HCT116 (cell line): ENCODE results near the gene GSG1L. TPM values are rescaled to one million over a fixed set of nuclear protein-coding genes. Genes with fewer than 3 reads are reported as not detected.
A peak's percentile ranks its signal among the peaks of the same experiment; 100 is the strongest.

ENCODE experiments used
- ATAC-seq: fragments of 200-7000 bp; cut with Tn5 transposase; 2 replicates; pipeline ENCODE4 v1.9.1; 2020; ENCODE audit warnings: mild to moderate bottlenecking, moderate library complexity
- BruUV-seq: library from RNA; stranded (reverse); fragments of 400-500 nt; replicated peaks from 2 replicates; lab custom pipeline; 2021; lab: Mats Ljungman, UMichigan
- CTCF ChIA-PET: fragments of 300-600 bp; sonication (Branson Sonifier 250); formaldehyde crosslinking; loops from one replicate; lab custom pipeline; 2021; ENCODE audit warnings: antibody characterized with exemption; lab: Charles Lee
- POLR2A ChIA-PET: fragments of 300-600, 350-600 bp; sonication (Branson Sonifier 250); formaldehyde crosslinking; loops from one replicate; lab custom pipeline; 2021; ENCODE audit warnings: antibody characterized with exemption; lab: Charles Lee
- RAD21 ChIA-PET, 2 experiments: fragments of 300-600 bp; sonication (Branson Sonifier 250); formaldehyde crosslinking; loops; one replicate each; lab custom pipeline; 2023; ENCODE audit warnings: low total read pairs in 2 of 2; ENCODE audit not compliant: uncharacterized antibody in 2 of 2, unreplicated experiment in 2 of 2, low non-redundant PET in 1 of 2; lab: Charles Lee
- DNase-seq: peaks from one replicate; pipeline ENCODE4 v3.0.0-alpha.2; 2010; ENCODE audit warnings: low read depth, low spot score
- H2AFZ ChIP-seq: fragments of 200-600 bp; shearing (Covaris generic), sonication (generic); 2 replicates; pipeline ENCODE4 v1.6.1; 2017; ENCODE audit warnings: low read depth, mixed run types, mixed read lengths, antibody characterized with exemption, low read length; ENCODE audit not compliant: poor library complexity, severe bottlenecking
- H3K27ac ChIP-seq: 2 replicates; pipeline ENCODE4 v1.5.1; 2012; ENCODE audit warnings: low read depth, low read length
- H3K27me3 ChIP-seq: fragments of 200-600 bp; sonication (generic); 2 replicates; pipeline ENCODE4 v1.6.1; 2016; ENCODE audit warnings: mixed run types, low read length, mixed read lengths; ENCODE audit not compliant: insufficient read depth
- H3K36me3 ChIP-seq, 2 experiments: fragments of 200-500 bp in 1 of 2; fragments of 200-600 bp in 1 of 2; sonication (Bioruptor generic) in 1 of 2; sonication (generic) in 1 of 2; 2 replicates each; pipeline versions ENCODE4 v1.5.1 to v1.6.1; 2014 to 2016; ENCODE audit warnings: low read length in 2 of 2, inconsistent platforms in 1 of 2, mixed read lengths in 1 of 2, mixed run types in 1 of 2; ENCODE audit not compliant: insufficient read depth in 2 of 2, control insufficient read depth in 1 of 2
- H3K4me1 ChIP-seq, 2 experiments: fragments of 200-600 bp in 1 of 2; sonication (generic) in 1 of 2; 2 replicates each; pipeline versions ENCODE4 v1.5.1 to v1.6.1; 2012 to 2017; ENCODE audit warnings: low read length in 2 of 2, inconsistent platforms in 1 of 2, mild to moderate bottlenecking in 1 of 2, mixed read lengths in 1 of 2, mixed run types in 1 of 2, moderate library complexity in 1 of 2; ENCODE audit not compliant: insufficient read depth in 2 of 2, control insufficient read depth in 1 of 2
- H3K4me2 ChIP-seq: fragments of 200-600 bp; sonication (generic); 2 replicates; pipeline ENCODE4 v1.6.1; 2017; ENCODE audit warnings: mixed run types, low read length, mixed read lengths
- H3K4me3 ChIP-seq, 2 experiments: fragments of 200-600 bp in 1 of 2; sonication (generic) in 1 of 2; replicated peaks in 1 of 2; 2 replicates each; pipeline ENCODE4 v1.5.1; 2011 to 2016; ENCODE audit warnings: low read length in 2 of 2, control low read depth in 1 of 2, low read depth in 1 of 2, mild to moderate bottlenecking in 1 of 2, mixed read lengths in 1 of 2, mixed run types in 1 of 2
- H3K79me2 ChIP-seq: fragments of 200-600 bp; sonication (generic); 2 replicates; pipeline ENCODE4 v1.6.1; 2017; ENCODE audit warnings: mild to moderate bottlenecking, mixed run types, low read length, moderate library complexity, mixed read lengths; ENCODE audit not compliant: insufficient read depth
- H3K9ac ChIP-seq: fragments of 200-600 bp; sonication (generic); 2 replicates; pipeline ENCODE4 v1.6.1; 2016; ENCODE audit warnings: low read length, mixed read lengths
- H3K9me2 ChIP-seq: fragments of 200-600 bp; sonication (generic), shearing (Covaris generic); 2 replicates; pipeline ENCODE4 v1.6.1; 2017; ENCODE audit warnings: mixed run types, mild to moderate bottlenecking, moderate library complexity; ENCODE audit not compliant: insufficient read depth
- H3K9me3 ChIP-seq, 2 experiments: fragments of 200-500 bp in 1 of 2; fragments of 200-600 bp in 1 of 2; sonication (Bioruptor generic) in 1 of 2; sonication (generic) in 1 of 2; 2 replicates each; pipeline ENCODE4 v1.6.1; 2014 to 2017; ENCODE audit warnings: low read length in 2 of 2, mixed read lengths in 2 of 2, inconsistent platforms in 1 of 2, low read depth in 1 of 2, mild to moderate bottlenecking in 1 of 2, mixed run types in 1 of 2, moderate library complexity in 1 of 2; ENCODE audit not compliant: control insufficient read depth in 1 of 2, insufficient read depth in 1 of 2
- H4K20me1 ChIP-seq: fragments of 200-600 bp; sonication (generic), shearing (Covaris generic); 2 replicates; pipeline ENCODE4 v1.6.1; 2017; ENCODE audit warnings: mixed run types, mild to moderate bottlenecking, moderate library complexity; ENCODE audit not compliant: insufficient read depth
- CBX3 ChIP-seq: IDR thresholded peaks from 2 replicates; pipeline ENCODE4 v1.6.1; 2012; ENCODE audit warnings: low read depth
- CEBPB ChIP-seq: IDR thresholded peaks from 2 replicates; pipeline ENCODE4 v1.6.1; 2012; ENCODE audit warnings: low read depth
- CTCF ChIP-seq, 3 experiments: fragments of 200-600 bp in 1 of 3; sonication (generic) in 1 of 3; IDR thresholded peaks in 2 of 3; conservative IDR thresholded peaks in 1 of 3; 2 replicates each; pipeline ENCODE4 v1.5.1; 2012 to 2017; ENCODE audit warnings: low read depth in 2 of 3, low read length in 2 of 3, antibody characterized with exemption in 1 of 3, borderline replicate concordance in 1 of 3, control low read depth in 1 of 3, mild to moderate bottlenecking in 1 of 3, mixed read lengths in 1 of 3, mixed run types in 1 of 3, moderate library complexity in 1 of 3; ENCODE audit not compliant: insufficient read depth in 1 of 3
- ELF1 ChIP-seq: IDR thresholded peaks from 2 replicates; pipeline ENCODE4 v1.6.1; 2012; ENCODE audit warnings: low read depth, borderline replicate concordance
- EZH2 ChIP-seq: fragments of 200-600 bp; sonication (generic); IDR thresholded peaks from 2 replicates; pipeline ENCODE4 v1.6.1; 2017; ENCODE audit warnings: antibody characterized with exemption, mixed run types
- FOSL1 ChIP-seq: IDR thresholded peaks from 2 replicates; pipeline ENCODE4 v1.6.1; 2012; ENCODE audit warnings: low read depth
- POLR2AphosphoS5 ChIP-seq: IDR thresholded peaks from 2 replicates; pipeline ENCODE4 v1.6.1; 2011; ENCODE audit warnings: mild to moderate bottlenecking, low read depth, low read length, moderate library complexity
- RAD21 ChIP-seq: IDR thresholded peaks from 2 replicates; pipeline ENCODE4 v1.6.1; 2012; ENCODE audit warnings: low read depth, mild to moderate bottlenecking
- REST ChIP-seq: IDR thresholded peaks from 2 replicates; pipeline ENCODE4 v1.6.1; 2012; ENCODE audit warnings: low read depth
- SIN3A ChIP-seq: IDR thresholded peaks from 2 replicates; pipeline ENCODE4 v1.6.1; 2012; ENCODE audit warnings: low read depth
- SRF ChIP-seq: IDR thresholded peaks from 2 replicates; pipeline ENCODE4 v1.6.1; 2012; ENCODE audit warnings: low read depth
- YY1 ChIP-seq: IDR thresholded peaks from 2 replicates; pipeline ENCODE4 v1.6.1; 2011; ENCODE audit warnings: low read length, low read depth, moderate library complexity, mild to moderate bottlenecking; ENCODE audit not compliant: insufficient replicate concordance; ENCODE audit errors: extremely low read depth
- intact Hi-C: fragments of 100-400 bp; cut with micrococcal nuclease; formaldehyde crosslinking; loops from 2 replicates; pipeline ENCODE4 v1.10.0; 2022
- total RNA-seq: library from RNA; stranded (reverse); gene quantifications from one replicate; pipeline ENCODE4 v1.2.1, GENCODE V29; 2021; ENCODE audit not compliant: unreplicated experiment
- TF ChIP-seq, protein P1 (sequence below): IDR thresholded peaks from 2 replicates; pipeline ENCODE4 v1.6.1; 2012

The GSG1L gene
- total RNA-seq, 1 experiment from 2014 or later, result not detected

- RAD21 ChIA-PET, result no interaction called here
- CTCF ChIA-PET, result interaction anchor here (2.0 kb wide), 1 partner anchor 10 kb away, joined by 14 read pairs; no protein-coding TSS in a partner anchor
Observed at GRCh38 chr16:27982184-27982583, 81.3 kb downstream of the GSG1L start.

GRCh38 chr16:27980919-27981700 is 82.4 kb downstream of the GSG1L start:
- ChIA-PET POLR2A (no interaction called here), RAD21 (interaction anchor here in 1 of 2 experiments (0.9 kb wide), 1 partner anchor 8 kb away, joined by 3 read pairs; no protein-coding TSS in a partner anchor), CTCF (interaction anchor here (2.0 kb wide), 1 partner anchor 9 kb away, joined by 14 read pairs; no protein-coding TSS in a partner anchor)
- no peaks in the 10 kb centered on the region for H3K79me2 ChIP-seq
- H3K4me1 ChIP-seq, result no peaks in the 10 kb centered on the region
- DNase-seq (no peak), ATAC-seq (no peak)
- H3K36me3 ChIP-seq, result no peaks in the 10 kb centered on the region
- H3K4me2 ChIP-seq, result no peak overlapping the region
- peaks cover 0 to 3% of the 10 kb centered on the region in 2 experiments; a peak in 1 of 4 replicates for H3K9me3 ChIP-seq
- no peaks in the 10 kb centered on the region for H4K20me1 ChIP-seq
- H3K4me3 ChIP-seq, result no peak overlapping the region
- H2AFZ ChIP-seq, result no peak overlapping the region
- BruUV-seq, result no TSS peak
- no peaks in the 10 kb centered on the region for H3K9me2 ChIP-seq
- no peaks in the 10 kb centered on the region for H3K27me3 ChIP-seq
- H3K9ac ChIP-seq, result no peak overlapping the region
- no peak overlapping the region for H3K27ac ChIP-seq
- intact Hi-C loops, result no loop called here
- TF ChIP-seq REST, result no peak
- TF ChIP-seq, protein P1, sequence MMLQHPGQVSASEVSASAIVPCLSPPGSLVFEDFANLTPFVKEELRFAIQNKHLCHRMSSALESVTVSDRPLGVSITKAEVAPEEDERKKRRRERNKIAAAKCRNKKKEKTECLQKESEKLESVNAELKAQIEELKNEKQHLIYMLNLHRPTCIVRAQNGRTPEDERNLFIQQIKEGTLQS, result no peak
- no peak for TF ChIP-seq SRF
- no peak for TF ChIP-seq SIN3A
- no peak for TF ChIP-seq POLR2AphosphoS5
- no peak for TF ChIP-seq EZH2
- TF ChIP-seq FOSL1, result no peak
- TF ChIP-seq CTCF (IDR thresholded peaks at IDR 0.05 in 2 of 3, conservative IDR thresholded peaks at IDR 0.05 in 1 of 3; ENCODE audit: borderline replicate concordance in 1 of 3, insufficient read depth in 1 of 3, low read depth in 2 of 3, low read length in 2 of 3), result no peak
- TF ChIP-seq RAD21, result no peak
- TF ChIP-seq CEBPB, result no peak
- TF ChIP-seq ELF1, result no peak
- no peak for TF ChIP-seq YY1

More at GRCh38 chr16:27982184-27982583, 81.3 kb downstream of the GSG1L start:
- H3K4me2 ChIP-seq, result no peak overlapping the region
- H3K27ac ChIP-seq, result no peak overlapping the region
- peak; percentile 65 for ATAC-seq
- no peaks in the 10 kb centered on the region for H3K9me2 ChIP-seq
- H2AFZ ChIP-seq, result peak overlapping the region; percentile 84
- H3K4me3 ChIP-seq, result no peak overlapping the region
- peak; percentile 42 for DNase-seq
- no TSS peak for BruUV-seq
- no peaks in the 10 kb centered on the region for H3K4me1 ChIP-seq
- H4K20me1 ChIP-seq, result no peaks in the 10 kb centered on the region
- H3K79me2 ChIP-seq, result no peaks in the 10 kb centered on the region
- POLR2A ChIA-PET, result no interaction called here
- H3K27me3 ChIP-seq, result no peaks in the 10 kb centered on the region
- TF ChIP-seq CBX3, result peak; percentile 30; the same call in 1 of the 2 replicates
- TF ChIP-seq FOSL1, result no peak
- TF ChIP-seq, all 23 proteins: peak for 1
- intact Hi-C loops, result no loop called here
- no peak overlapping the region for H3K9ac ChIP-seq
- no peaks in the 10 kb centered on the region for H3K36me3 ChIP-seq
- H3K9me3 ChIP-seq, result peaks cover 0 to 3% of the 10 kb centered on the region in 2 experiments; a peak in 1 of 4 replicates
